NCI-H2029 treated with DMSO at 0.1 percent for 48 hours (cell line): ENCODE measurements around the gene GPHN.
"Not testable (repeated sequence)": the region's sequence is repeated elsewhere in the genome, so short reads cannot be mapped to it uniquely, and the experiment has no call there.

Source experiments
- DNase-seq: peaks from one replicate; lab custom pipeline; 2025; lab: John Stamatoyannopoulos, UW

GPHN gene

DNA sequence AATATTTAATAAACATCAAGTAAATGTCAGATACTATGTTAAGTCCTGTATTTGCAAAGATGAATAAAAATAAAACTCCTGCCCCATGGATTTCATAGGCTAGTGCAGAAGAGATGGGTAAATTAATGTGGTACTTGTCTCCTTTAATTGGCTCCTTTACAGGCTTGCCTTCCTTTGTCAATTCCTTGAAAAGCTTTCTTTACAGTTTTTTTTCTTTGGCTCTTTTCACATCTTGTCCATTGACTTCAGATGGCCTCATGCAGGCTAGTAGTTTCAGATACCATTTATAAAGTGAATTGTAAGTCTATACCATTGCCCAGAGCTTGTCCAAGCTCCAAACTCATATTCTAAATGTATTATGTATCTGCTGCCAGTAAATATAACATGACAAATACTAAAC is 552.6 kb downstream of the GPHN start:
- no peak for DNase-seq

DNA sequence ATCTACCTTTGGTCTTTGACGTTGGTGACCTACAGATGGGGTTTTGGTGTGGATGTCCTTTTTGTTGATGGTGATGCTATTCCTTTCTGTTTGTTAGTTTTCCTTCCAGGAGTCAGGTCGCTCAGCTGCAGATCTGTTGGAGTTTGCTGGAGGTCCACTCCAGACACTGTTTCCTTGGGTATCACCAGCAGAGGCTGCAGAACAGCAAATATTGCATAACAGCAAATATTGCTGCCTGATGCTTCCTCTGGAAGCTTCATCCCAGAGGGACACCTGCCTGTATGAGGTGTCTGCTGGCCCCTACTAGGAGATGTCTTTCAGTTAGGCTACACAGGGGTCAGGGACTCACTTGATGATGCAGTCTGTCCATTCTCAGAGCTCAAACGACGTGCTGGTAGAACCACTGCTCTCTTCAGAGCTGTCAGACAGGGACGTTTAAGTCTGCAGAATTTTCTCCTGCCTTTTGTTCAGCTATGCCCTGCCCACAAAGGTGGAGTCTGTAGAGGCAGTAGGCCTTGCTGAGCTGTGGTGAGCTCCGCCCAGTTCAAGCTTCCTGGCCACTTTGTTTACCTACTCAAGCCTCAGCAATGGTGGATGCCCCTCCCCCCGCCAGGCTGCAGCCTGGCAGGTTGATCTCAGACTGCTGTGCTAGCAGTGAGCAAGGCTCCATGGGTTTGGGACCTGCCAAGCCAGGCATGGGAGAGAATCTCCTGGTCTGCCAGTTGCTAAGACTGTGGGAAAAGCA is 559.3 kb downstream of the GPHN start:
- not testable (repeated sequence) for DNase-seq

DNA sequence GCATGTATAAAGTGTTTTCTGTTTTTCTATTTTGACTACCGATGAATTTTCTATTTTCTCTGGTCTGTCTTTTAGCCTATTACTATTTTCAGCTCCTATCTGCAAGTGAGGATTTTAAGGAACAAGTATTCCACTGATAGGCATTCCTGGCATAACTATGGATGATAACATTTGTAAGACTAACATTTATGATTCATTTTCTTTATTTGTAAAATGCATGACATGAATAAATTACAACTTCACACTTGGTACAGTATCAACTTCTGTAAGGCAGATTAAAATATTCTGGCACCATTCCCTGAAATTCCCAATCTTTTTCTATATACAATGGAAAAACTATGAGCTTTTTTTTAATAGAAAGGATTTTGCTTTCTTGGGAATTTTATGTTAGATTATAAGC is 560.3 kb downstream of the GPHN start:
- no peak for DNase-seq

DNA sequence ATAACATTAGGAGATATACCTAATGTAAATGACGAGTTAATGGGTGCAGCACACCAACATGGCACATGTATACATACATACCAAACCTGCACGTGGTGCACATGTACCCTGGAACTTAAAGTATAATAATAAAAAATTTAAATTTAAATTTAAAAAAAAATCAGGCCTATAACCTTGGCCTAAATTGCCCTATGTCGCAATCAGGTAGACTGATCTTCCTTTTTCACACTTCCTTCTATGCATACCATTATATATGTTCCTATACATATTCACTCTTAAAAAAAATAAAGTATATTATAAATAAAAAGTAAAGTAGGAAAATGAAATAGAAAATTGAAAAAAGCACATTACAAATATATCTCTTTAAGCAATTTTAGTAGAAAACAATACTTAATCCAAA is 563.6 kb downstream of the GPHN start:
- DNase-seq = no peak

DNA sequence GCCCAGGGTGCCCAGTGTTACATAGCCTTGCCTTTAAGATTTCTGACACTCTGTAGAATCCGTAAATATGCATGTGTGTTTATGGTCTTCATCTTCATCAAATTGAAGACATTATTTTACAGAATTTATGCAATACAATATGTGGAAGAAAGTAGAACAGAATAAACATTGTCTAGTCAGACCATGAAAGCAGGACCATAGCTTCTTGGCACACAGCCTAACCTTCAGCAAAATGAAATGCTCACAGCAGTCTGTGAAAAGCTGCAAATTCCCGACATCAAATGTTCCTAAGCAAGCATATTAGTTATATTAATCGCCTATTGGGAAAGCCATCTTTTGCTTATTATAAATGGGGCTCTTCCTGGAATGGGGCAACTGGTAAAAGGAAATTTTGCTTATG is 570.0 kb downstream of the GPHN start:
- DNase-seq = no peak

DNA sequence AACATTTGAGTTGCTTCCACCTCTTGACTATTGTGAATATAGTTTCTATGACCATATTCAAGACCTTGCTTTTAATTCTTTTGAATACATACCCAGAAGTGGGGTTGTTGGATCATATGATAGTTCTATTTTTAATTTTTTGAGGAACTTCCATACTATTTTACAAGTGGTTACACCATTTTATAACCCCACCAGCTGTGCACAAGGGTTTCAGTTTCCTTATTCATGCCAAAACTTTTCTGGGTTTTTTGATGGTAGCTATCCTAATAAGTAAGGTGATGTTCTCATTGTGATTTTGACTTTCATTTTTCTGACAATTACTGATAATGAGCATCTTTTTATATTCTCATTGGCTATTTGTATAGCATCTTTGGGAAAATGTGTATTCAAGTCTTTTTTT is 571.9 kb downstream of the GPHN start:
- DNase-seq = no peak

DNA sequence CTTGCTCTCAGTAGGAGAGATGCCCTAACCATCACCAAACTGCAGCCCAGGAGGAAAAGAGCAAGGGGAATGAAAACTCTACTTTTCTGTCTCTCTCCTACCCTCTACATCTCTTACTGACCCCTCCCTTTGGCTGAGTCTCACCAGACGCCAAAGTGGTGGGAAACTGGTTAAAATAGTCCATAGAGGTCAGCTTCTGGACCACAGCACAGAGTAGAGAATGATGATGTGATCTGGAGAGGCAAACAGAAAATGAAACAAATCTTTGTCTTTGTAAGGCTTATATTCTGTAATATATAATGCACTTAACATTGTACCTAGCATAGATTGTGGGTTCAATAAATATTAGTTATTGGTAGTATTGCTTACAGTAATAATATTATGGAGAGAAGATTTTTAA is 600.3 kb downstream of the GPHN start:
- DNase-seq = no peak

DNA sequence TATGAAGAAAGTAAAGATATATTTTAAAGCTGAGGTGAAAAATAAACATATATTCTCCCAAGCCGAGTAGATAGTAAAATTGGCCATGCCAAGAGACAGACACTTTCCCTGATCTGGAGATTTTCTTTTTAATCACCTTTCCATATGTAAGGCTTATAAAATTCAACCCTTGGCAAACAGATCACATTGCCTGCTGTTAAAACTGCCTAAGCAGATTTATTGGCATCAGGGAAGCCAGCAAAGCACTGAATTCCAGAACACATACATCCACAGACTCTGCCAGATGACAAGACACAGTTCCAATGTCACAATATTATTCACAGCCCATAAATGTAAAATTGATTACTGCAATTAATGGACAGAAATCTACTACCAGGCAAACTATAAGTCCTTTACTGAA is 603.1 kb downstream of the GPHN start:
- no peak for DNase-seq

DNA sequence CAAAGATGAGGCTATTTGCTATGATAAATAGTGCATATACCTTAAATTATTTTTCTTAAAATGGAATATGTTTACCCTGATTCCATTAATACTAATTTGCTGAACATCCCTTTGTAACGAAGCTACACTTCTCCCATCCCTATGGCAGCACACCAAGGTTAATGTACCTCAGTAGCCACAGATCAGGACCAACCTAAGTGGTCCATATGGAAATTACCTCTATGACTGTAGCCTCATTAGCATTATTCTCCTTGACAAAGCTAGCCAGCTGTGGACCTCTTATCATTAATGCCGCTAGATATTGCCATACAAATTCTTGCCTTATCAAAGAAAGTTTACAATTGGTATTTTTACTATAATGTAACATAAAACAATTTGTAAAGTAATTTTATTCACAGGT is 604.4 kb downstream of the GPHN start:
- DNase-seq = no peak

DNA sequence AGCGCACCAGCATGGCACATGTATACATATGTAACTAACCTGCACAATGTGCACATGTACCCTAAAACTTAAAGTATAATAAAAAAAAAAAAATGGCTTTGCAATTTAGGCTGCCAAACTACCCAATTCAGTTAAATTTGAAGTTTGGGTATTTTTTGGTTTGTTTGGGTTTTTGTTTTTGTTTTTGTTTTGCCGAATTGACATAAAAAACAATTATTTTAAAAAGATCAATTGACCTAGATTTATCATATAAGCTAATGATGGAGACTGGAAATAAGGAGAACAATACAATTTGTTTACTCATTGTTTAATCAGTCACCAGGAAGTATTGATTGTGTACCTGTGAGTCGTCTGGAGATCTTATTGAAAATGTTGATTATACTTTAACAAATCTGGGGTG is 619.2 kb downstream of the GPHN start:
- DNase-seq = no peak

DNA sequence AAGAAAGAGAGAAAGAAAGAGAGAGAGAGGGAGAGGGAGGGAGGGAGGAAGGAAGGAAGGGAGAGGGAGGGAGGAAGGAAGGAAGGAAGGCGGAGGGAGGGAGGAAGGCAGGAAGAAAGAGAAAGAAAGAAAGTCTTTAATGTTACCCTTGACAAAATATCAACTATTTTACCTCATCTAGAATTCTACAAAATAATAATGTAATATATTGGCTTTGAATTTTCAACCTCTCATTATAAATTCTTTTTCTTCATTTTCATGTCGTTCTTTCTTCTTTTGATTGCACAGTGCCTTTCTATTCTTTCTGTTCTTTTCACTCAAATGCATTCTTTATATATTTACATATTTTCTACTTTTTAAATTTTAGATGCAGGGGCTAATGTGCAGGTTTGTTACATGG is 621.8 kb downstream of the GPHN start:
- DNase-seq = no peak

DNA sequence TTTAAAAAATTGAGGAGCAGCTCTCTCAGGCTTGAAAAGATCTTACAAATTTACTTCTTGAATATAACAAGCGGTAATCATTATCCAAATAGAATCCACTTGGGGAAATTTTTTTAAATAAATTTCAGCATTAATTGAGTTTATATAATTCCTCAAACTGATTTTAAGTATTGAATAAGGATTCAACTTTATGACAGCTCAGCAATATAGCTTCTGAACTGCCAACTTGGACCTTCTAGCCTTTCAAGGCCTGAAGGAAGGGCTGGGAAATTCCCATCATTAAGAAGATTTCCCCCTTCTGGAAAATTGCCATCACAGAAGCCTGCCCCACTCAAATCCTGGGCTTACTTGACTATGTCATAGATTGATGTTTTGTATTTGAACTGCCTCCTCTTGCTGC is 623.7 kb downstream of the GPHN start:
- DNase-seq = no peak

DNA sequence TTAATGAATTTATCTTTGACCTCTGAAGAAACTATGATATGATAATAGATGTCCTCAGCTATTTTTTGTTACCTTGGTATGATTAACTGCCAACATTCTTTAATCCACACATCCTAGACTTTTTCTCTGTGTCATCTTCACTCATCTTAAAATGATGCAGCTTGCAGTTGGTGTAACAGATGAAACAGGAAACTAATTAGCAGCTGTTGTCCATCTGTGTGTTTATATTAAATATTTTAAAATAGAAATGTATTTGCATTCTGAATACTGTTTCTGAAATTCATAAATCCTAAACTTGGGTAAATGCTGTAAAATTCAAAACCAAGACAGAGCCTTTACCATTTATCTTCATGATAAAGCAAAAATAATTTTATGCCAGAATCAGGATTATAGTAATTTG is 625.2 kb downstream of the GPHN start:
- DNase-seq = no peak

DNA sequence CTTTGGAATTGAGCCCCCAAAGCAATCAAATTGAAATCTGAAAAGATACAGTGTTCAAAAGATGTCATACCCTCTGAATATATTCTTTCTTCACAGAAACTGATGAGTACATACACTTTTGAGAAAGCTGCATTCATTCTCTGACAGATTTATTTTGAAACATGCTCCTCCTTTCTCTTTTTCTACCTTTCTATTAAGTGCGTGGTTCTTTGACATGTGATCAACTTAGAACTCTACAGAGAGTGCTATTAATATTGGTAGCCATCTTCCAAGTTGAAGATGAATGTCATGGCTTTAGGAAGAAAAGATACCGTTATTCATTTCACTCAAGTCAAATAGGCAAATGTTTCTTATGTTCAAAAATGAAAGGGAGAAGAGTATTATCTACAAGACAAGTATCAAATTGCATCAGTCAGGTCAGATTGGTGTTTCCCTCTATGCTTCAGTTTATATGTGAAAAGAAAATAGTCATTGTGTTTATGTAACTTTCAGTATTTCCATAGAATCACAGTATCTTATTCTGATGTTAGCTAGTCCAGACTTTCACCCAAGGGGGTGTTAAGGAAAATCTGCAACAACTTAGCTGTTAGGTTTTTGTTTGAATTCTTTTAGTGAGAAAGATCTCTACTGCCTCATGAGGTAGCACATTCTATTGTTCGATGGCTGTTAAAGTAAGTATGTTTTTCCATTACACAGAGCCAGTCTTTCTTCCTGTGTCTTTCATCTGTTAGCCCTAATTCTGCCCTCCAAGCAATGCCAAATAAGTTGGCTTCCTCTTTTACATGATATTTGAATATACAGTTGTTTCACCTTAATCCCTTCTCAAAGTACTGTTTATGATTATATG is 625.9 kb downstream of the GPHN start:
- DNase-seq = no peak

DNA sequence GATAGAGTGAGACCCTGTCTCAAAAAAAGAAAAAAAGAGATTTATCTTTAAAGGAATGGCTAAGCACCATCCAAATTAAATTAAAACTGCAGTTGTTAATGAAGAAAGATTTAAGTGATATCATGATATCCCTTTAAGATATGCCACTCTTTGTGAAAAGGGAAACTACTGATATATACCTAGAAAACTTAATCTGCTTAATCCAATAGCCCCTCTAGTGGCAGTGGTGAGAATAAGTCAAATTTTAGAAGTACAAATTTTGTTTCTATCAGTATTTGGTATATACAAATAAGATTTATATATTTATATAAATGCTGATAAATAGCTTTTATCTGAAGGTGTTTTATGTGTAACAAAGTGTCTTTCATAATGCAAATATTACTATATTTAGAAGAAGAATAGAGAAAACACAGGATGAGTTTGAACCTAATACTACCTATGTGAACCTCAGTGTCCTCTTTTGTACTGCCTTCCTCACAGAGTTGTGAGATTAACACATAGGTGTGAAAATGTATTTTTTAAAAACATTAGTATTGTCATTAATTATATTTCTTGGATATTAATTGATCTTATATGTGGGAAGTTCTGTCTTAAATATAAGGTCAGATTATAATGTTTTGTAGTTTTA is 629.9 kb downstream of the GPHN start:
- DNase-seq = no peak

DNA sequence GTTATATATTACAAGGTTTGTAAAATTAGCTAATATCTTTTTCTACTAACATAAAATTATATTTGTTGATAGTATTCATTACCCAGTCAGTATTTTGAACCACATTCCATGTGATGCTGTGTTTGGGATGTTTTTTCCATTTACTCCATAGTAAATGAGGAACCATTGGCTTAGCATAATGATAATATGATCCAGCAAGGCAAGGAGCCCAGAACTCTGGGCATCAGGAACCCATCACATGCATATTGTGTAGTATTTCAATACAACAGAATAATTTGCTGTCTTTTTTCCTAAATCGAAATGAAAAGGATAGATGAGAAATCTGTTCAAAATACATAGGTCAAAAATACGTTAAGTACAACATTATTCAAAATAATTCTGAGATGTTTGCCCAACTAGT is 632.6 kb downstream of the GPHN start:
- no peak for DNase-seq

DNA sequence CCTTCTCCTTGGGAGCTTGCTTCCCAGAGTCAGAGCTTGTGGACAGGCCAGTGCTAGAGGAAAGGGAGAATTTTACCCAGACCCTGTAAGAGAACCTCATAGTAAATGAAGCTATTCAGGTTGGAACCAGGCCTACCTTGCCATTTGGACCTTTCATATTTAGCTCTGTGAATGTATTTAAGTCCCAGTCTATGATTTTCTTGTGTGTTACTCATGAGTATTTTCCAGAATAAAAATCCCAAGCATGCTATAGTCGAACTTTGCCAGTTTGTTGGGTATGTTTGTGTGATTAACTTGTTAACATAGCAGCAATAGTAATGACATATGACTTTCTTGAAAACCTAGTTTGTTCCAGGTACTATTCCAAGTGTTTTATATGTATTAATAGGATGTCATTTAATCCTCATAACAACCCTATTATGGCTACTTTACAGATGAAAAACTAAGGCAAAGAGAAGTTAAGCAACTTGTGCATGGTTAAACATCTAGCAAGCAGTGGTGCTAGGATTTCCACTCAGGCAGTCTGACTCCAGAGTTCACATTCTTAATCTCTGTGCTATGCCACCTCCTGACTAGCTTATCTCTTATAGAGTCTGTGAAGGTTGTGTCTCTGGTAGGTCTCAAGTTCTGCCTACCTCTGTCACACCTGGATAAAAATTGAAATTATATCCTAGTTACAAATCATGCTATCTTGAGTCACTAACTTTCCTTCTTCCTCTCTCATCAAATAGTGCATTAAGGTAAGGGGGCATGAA is 633.4 kb downstream of the GPHN start:
- no peak for DNase-seq

DNA sequence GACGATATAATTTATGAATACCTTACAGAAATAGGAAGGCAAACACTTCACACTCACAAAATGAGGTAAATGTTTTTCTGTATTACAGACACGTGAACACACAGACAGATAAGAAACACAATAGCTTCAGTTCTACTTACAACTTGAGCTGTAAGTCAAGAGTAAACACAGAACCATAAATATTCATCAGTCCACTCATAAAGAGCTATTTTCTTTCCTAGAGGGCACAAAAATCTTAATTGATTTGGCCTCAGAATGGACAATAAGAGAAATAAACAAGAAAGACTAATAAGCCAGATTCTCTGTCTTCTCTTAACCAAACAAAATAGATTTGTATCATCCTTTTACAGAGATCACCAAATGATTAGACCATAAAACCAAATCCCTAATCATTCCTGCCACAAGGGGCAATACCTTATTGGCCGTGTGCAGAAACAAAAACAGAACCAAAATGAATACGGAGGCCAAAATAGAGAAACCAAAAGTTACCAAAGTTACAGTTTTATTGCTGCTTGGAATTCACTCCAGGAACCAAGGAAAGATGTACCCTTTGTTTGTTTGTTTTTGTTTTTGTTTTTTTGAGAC is 643.2 kb downstream of the GPHN start:
- DNase-seq = no peak

DNA sequence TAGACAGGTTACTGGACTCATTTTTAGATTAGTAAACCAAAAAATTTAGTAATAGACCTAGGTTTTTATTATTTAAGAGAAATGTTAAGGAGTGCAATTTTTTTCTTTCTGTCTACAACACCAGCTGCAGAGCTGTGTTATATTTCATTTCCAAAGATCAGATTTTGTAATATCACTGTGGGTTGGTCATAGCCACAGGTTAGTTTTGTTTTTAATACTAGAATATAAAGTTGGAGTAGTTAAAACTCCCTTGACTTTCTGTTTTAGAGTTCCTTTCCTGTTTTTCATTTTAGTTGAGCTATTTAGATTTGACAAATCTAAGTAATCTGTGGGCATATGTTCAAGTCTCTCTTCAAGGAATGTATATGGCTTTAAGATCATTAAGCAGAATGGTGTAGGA is 650.6 kb downstream of the GPHN start:
- DNase-seq = no peak

DNA sequence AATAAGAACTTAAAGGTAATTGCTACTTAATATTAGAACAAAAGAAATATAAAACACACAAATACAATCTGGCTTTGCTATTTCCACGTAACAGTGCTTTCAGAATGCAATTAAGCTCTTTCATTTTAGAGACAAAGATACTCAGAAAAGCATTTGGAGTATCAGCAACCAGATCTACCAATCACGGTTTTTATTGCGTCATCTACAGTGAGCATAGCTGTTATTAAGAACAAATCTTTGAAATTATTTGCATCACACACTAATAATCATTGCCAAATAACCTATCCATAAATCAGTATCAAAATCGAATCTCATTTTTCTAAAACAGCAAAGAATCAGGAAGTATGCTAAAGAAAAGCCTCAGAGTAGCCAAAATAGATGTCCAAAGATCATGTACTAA is 654.4 kb downstream of the GPHN start:
- no peak for DNase-seq

DNA sequence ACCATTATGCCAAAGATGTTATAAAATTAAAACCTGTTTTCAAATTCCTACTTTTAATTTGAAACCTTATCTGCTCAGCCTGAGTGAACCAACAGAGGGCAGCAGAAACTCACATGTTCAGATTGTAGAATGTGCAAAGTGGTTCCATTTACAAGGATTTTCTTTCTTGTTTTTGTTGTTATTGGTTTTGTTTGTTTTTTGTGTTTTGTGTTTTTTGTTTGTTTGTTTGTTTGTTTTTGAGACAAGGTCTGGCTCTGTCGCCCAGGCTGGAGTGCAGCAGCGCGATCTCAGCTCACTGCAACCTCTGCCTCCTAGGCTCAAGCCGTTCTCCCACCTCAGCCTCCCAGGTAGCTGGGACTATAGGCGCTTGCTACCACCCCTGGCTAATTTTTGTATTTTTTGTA is 658.5 kb downstream of the GPHN start:
- DNase-seq = no peak
